HG03457 (cell line): ENCODE measurements around the gene PCBD1.

Experiments
- ATAC-seq: cut with Tn5 transposase; IDR thresholded peaks from one replicate; pipeline ENCODE4 v1.9.1; 2021; ENCODE audit warnings: moderate number of reproducible peaks; ENCODE audit not compliant: unreplicated experiment

Gene PCBD1

GRCh38 chr10:70840836-70841235, 47.5 kb downstream of the PCBD1 start:
- ATAC-seq = no peak

- no peak for ATAC-seq
Observed at GRCh38 chr10:70838270-70838805, 50.0 kb downstream of the PCBD1 start.

- ATAC-seq = no peak
Observed at GRCh38 chr10:70837660-70838059, 50.7 kb downstream of the PCBD1 start.

- ATAC-seq = no peak
Observed at GRCh38 chr10:70836319-70836718, 52.0 kb downstream of the PCBD1 start.

- no peak for ATAC-seq
Observed at GRCh38 chr10:70834441-70835151, 53.8 kb downstream of the PCBD1 start.

GRCh38 chr10:70834021-70834420, 54.3 kb downstream of the PCBD1 start:
- ATAC-seq = no peak

GRCh38 chr10:70833601-70834000, 54.8 kb downstream of the PCBD1 start:
- ATAC-seq = no peak
